Ascending aorta (tissue), 2 donors: ENCODE measurements around the gene SRC. TPM values are rescaled to one million over a fixed set of nuclear protein-coding genes. Genes with fewer than 3 reads are reported as not detected.

Experiments used
- DNase-seq, 2 donors: peaks; one replicate each; pipeline ENCODE4 v3.0.0-alpha.2; 2019; ENCODE audit warnings: low spot score in 2 of 2
- H3K27ac ChIP-seq, 2 donors: fragments of 200-600 bp; sonication (generic); one replicate each; pipeline ENCODE4 v1.5.1; 2016 to 2017; ENCODE audit warnings: mild to moderate bottlenecking in 1 of 2
- H3K27me3 ChIP-seq: fragments of 200-600 bp; sonication (generic); one replicate; pipeline ENCODE4 v1.5.1; 2017
- H3K36me3 ChIP-seq, 2 donors: fragments of 200-600 bp; sonication (generic); one replicate each; pipeline ENCODE4 v1.5.1; 2016
- H3K4me1 ChIP-seq, 2 donors: fragments of 200-600 bp; sonication (generic); one replicate each; pipeline ENCODE4 v1.5.1; 2016 to 2017; ENCODE audit warnings: mild to moderate bottlenecking in 1 of 2
- H3K4me3 ChIP-seq, 2 donors: fragments of 200-600 bp; sonication (generic); one replicate each; pipeline ENCODE4 v1.5.1; 2016 to 2017; ENCODE audit warnings: mild to moderate bottlenecking in 1 of 2
- H3K9me3 ChIP-seq, 2 donors: fragments of 200-600 bp; sonication (generic); one replicate each; pipeline ENCODE4 v1.5.1; 2016
- CTCF ChIP-seq, 3 experiments: fragments of 200-600 bp in 2 of 3; fragments of 450-650 bp in 1 of 3; sonication (generic) in 2 of 3; IDR thresholded peaks; one replicate each; pipeline ENCODE4 v1.5.1; 2016 to 2019; ENCODE audit warnings: antibody characterized with exemption in 3 of 3, mild to moderate bottlenecking in 1 of 3, moderate library complexity in 1 of 3
- intact Hi-C: fragments of 100-400 bp; cut with DNase I; formaldehyde crosslinking; loops from one replicate; pipeline ENCODE4 v1.15.1; 2023
- total RNA-seq: library from RNA; depleted of rRNA; stranded (reverse); fragments of >200 nt; gene quantifications from one replicate; pipeline ENCODE4 v1.1.0, GENCODE V29; 2016

The SRC gene
- total RNA-seq, 1 donor from 2014 or later, result 67.4 TPM

- no peaks in the 10 kb centered on the region for H3K27me3 ChIP-seq
- no peaks in the 10 kb centered on the region for H3K9me3 ChIP-seq
- TF ChIP-seq CTCF (IDR thresholded peaks at IDR 0.05), result no peak
- H3K27ac ChIP-seq, result peak overlapping the region; percentile 64 to 74
- peak; percentile 80 to 96 for DNase-seq
- H3K4me3 ChIP-seq, result no peak overlapping the region
- no peaks in the 10 kb centered on the region for H3K36me3 ChIP-seq
- intact Hi-C loops, result loop anchor here (2.0 kb wide), 2 partner anchors 17 to 31 kb away; no protein-coding TSS in a partner anchor
- H3K4me1 ChIP-seq, result peaks cover 0 to 21% of the 10 kb centered on the region in 2 donors
These were observed 18.2 kb upstream of the SRC start for GRCh38 chr20:37327748-37328147.

DNA sequence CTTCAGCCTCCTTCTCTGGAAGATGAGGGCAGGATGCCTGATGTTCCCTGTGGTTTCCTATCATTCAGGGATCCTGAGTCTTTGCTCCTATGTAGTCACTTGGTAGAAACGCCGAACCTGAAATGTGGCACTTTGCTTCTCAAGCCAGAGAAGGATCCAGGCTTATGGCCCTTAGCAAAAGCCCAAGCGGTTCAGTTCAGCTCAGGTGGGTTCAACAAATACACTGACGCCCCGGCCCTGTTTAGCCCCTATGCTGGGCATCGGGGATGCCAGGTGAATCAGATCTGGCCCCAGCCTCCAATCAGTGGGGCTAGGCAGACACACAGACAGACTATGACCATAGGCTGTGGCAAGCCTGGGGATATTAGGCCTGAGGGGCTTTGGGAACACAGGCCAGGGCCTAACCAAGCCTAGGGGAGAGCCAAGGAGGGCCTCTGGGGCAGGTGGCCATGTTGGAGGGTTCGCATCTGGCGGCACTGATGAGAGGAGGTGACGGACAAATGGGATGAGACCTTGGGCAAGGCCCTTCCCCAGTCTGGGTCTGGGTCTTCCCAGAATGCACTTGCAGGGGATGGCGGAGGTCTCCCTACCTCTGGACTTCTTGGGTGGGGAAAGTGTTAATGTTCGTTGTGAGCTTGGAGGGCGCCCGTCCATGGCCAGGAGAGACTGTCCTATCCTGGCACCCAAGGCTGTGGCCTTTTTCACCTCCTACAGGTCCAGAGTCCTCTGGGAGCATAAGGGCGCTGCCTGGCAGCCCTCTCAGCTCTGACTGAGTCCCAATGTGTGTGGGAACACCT is 17.6 kb upstream of the SRC start:
- peak overlapping the region; percentile 64 to 74 for H3K27ac ChIP-seq
- no peak for TF ChIP-seq CTCF (IDR thresholded peaks at IDR 0.05)

GRCh38 chr20:37329481-37330165 is 16.3 kb upstream of the SRC start:
- Histone ChIP-seq H3K9me3 (no peaks in the 10 kb centered on the region), H3K27ac (no peak overlapping the region), H3K36me3 (no peaks in the 10 kb centered on the region), H3K4me1 (peaks cover 0 to 18% of the 10 kb centered on the region in 2 donors), H3K4me3 (no peak overlapping the region), H3K27me3 (no peaks in the 10 kb centered on the region)
- TF ChIP-seq CTCF (IDR thresholded peaks at IDR 0.05), result no peak
- intact Hi-C loops, result loop anchor here (2.0 kb wide), 1 partner anchor 15 kb away; no protein-coding TSS in a partner anchor
- DNase-seq, result no peak

More for the DNA sequence above, 17.6 kb upstream of the SRC start:
- no peak overlapping the region for H3K4me3 ChIP-seq
- no peaks in the 10 kb centered on the region for H3K9me3 ChIP-seq
- peaks cover 0 to 21% of the 10 kb centered on the region in 2 donors for H3K4me1 ChIP-seq
- no peak for DNase-seq
- H3K27me3 ChIP-seq, result no peaks in the 10 kb centered on the region
- intact Hi-C loops, result loop anchor here (2.0 kb wide), 1 partner anchor 16 kb away; no protein-coding TSS in a partner anchor
- H3K36me3 ChIP-seq, result no peaks in the 10 kb centered on the region

GRCh38 chr20:37330316-37330715 is 15.6 kb upstream of the SRC start:
- Histone ChIP-seq H3K9me3 (no peaks in the 10 kb centered on the region), H3K27me3 (no peaks in the 10 kb centered on the region), H3K4me3 (no peak overlapping the region), H3K36me3 (no peaks in the 10 kb centered on the region), H3K27ac (no peak overlapping the region), H3K4me1 (peaks cover 0 to 18% of the 10 kb centered on the region in 2 donors)
- no peak for TF ChIP-seq CTCF (IDR thresholded peaks at IDR 0.05)
- no peak for DNase-seq
- intact Hi-C loops, result no loop called here

- Histone ChIP-seq H3K4me1 (peaks cover 0 to 18% of the 10 kb centered on the region in 2 donors), H3K9me3 (no peaks in the 10 kb centered on the region), H3K27me3 (no peaks in the 10 kb centered on the region), H3K27ac (no peak overlapping the region), H3K36me3 (no peaks in the 10 kb centered on the region), H3K4me3 (no peak overlapping the region)
- intact Hi-C loops, result no loop called here
- no peak for DNase-seq
- TF ChIP-seq CTCF (IDR thresholded peaks at IDR 0.05), result no peak
These were observed 14.7 kb upstream of the SRC start for GRCh38 chr20:37331060-37331857.
